ENCODE results near the gene SLC30A3. TPM values are rescaled to one million over a fixed set of nuclear protein-coding genes. Genes with fewer than 3 reads are reported as not detected.

SLC30A3 gene
- total RNA-seq, 1 experiment from 2014 or later: not detected

DNA sequence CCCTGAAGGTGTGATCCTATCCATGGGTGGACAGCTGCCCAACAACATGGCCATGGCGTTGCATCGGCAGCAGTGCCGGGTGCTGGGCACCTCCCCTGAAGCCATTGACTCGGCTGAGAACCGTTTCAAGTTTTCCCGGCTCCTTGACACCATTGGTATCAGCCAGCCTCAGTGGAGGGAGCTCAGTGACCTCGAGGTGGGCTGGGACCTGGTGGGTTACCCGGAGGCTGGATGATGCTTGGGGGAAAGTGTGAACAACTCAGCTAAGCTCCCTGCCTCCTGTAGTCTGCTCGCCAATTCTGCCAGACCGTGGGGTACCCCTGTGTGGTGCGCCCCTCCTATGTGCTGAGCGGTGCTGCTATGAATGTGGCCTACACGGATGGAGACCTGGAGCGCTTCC is 29.5 kb downstream of the SLC30A3 start:
- BruUV-seq (replicated peaks): no TSS peak
- no peak overlapping the region for H3K4me3 Mint-ChIP-seq (ENCODE audit: low read depth, unreplicated experiment)
- intact Hi-C loops (cut with micrococcal nuclease; ENCODE audit: unreplicated experiment): no loop called here
- peaks cover 62% of the 10 kb centered on the region for H3K36me3 Mint-ChIP-seq (ENCODE audit: insufficient read depth, unreplicated experiment)
- no peaks in the 10 kb centered on the region for H3K4me1 Mint-ChIP-seq (ENCODE audit: low read depth, unreplicated experiment)
- CTCF ChIA-PET: interaction anchor here (0.6 kb wide), 1 partner anchor 126 kb away, joined by 7 read pairs; no protein-coding TSS in a partner anchor
- DNase-seq: no peak
- no peaks in the 10 kb centered on the region for H3K27me3 Mint-ChIP-seq (ENCODE audit: unreplicated experiment)
- TF ChIP-seq, protein P1, sequence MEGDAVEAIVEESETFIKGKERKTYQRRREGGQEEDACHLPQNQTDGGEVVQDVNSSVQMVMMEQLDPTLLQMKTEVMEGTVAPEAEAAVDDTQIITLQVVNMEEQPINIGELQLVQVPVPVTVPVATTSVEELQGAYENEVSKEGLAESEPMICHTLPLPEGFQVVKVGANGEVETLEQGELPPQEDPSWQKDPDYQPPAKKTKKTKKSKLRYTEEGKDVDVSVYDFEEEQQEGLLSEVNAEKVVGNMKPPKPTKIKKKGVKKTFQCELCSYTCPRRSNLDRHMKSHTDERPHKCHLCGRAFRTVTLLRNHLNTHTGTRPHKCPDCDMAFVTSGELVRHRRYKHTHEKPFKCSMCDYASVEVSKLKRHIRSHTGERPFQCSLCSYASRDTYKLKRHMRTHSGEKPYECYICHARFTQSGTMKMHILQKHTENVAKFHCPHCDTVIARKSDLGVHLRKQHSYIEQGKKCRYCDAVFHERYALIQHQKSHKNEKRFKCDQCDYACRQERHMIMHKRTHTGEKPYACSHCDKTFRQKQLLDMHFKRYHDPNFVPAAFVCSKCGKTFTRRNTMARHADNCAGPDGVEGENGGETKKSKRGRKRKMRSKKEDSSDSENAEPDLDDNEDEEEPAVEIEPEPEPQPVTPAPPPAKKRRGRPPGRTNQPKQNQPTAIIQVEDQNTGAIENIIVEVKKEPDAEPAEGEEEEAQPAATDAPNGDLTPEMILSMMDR (IDR thresholded peaks at IDR 0.05; ENCODE audit: unreplicated experiment): no peak
- no peaks in the 10 kb centered on the region for H3K9me3 Mint-ChIP-seq (ENCODE audit: low read depth, unreplicated experiment)
- no peak overlapping the region for H3K27ac Mint-ChIP-seq (ENCODE audit: unreplicated experiment)

DNA sequence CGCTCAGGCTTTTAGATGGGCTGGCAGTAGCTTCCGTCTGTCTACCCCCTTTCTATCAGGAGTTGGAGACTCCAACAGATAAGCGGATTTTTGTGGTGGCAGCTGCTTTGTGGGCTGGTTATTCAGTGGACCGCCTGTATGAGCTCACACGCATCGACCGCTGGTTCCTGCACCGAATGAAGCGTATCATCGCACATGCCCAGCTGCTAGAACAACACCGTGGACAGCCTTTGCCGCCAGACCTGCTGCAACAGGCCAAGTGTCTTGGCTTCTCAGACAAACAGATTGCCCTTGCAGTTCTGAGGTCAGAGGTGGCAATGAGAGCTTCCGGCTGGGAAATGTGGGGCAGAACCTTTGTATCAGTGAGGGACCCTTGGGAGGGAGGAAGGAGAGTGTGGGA is 30.9 kb downstream of the SLC30A3 start:
- intact Hi-C loops (cut with micrococcal nuclease; ENCODE audit: unreplicated experiment): no loop called here
- BruUV-seq (replicated peaks): no TSS peak
- Mint-ChIP-seq H3K27ac (ENCODE audit: unreplicated experiment) (no peak overlapping the region), H3K27me3 (ENCODE audit: unreplicated experiment) (no peaks in the 10 kb centered on the region), H3K9me3 (ENCODE audit: low read depth, unreplicated experiment) (no peaks in the 10 kb centered on the region), H3K4me1 (ENCODE audit: low read depth, unreplicated experiment) (no peaks in the 10 kb centered on the region), H3K36me3 (ENCODE audit: insufficient read depth, unreplicated experiment) (peaks cover 60% of the 10 kb centered on the region), H3K4me3 (ENCODE audit: low read depth, unreplicated experiment) (no peak overlapping the region)
- DNase-seq: no peak
- TF ChIP-seq, protein P1 (IDR thresholded peaks at IDR 0.05; ENCODE audit: unreplicated experiment): no peak
- CTCF ChIA-PET: no interaction called here

DNA sequence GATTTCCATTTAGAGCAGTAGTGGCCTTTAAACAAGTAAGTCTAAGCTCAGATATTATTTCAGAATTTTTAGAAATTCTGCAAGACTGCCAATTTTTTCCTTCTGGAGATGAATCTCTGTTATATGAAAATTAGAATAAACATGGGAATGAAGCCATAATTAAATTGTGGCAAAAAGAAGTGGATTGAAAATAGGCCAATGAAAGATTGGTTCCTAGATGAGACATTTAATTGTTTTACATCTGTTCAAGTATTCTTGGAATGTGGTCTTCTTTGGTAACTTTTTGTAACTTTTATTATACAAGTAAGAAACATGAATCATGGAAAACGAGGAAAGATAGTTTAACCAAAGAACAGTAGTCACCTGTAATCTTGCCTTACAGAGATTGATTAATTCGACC is 35.3 kb downstream of the SLC30A3 start:
- intact Hi-C loops (cut with micrococcal nuclease; ENCODE audit: unreplicated experiment): no loop called here
- Mint-ChIP-seq H3K27me3 (ENCODE audit: unreplicated experiment) (no peaks in the 10 kb centered on the region), H3K4me3 (ENCODE audit: low read depth, unreplicated experiment) (no peak overlapping the region), H3K9me3 (ENCODE audit: low read depth, unreplicated experiment) (no peaks in the 10 kb centered on the region), H3K4me1 (ENCODE audit: low read depth, unreplicated experiment) (no peaks in the 10 kb centered on the region), H3K36me3 (ENCODE audit: insufficient read depth, unreplicated experiment) (peaks cover 45% of the 10 kb centered on the region), H3K27ac (ENCODE audit: unreplicated experiment) (no peak overlapping the region)
- TF ChIP-seq, protein P1 (IDR thresholded peaks at IDR 0.05; ENCODE audit: unreplicated experiment): no peak
- no peak for DNase-seq
- TSS peak; percentile 8 for BruUV-seq (replicated peaks)
- CTCF ChIA-PET: no interaction called here

DNA sequence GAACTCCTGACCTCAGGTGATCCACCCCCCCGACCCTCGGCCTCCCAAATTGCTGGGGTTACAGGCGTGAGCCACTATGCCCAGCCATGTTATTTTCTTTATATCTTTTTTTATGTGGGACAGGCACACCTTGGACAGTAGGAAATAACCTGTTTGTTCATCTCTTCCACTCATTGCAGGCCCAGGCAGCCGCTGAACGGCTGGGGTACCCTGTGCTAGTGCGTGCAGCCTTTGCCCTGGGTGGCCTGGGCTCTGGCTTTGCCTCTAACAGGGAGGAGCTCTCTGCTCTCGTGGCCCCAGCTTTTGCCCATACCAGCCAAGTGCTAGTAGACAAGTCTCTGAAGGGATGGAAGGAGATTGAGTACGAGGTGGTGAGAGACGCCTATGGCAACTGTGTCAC is 37.3 kb downstream of the SLC30A3 start:
- Mint-ChIP-seq H3K27ac (ENCODE audit: unreplicated experiment) (no peak overlapping the region), H3K27me3 (ENCODE audit: unreplicated experiment) (no peaks in the 10 kb centered on the region), H3K9me3 (ENCODE audit: low read depth, unreplicated experiment) (no peaks in the 10 kb centered on the region), H3K4me1 (ENCODE audit: low read depth, unreplicated experiment) (no peaks in the 10 kb centered on the region), H3K36me3 (ENCODE audit: insufficient read depth, unreplicated experiment) (peaks cover 33% of the 10 kb centered on the region), H3K4me3 (ENCODE audit: low read depth, unreplicated experiment) (no peak overlapping the region)
- intact Hi-C loops (cut with micrococcal nuclease; ENCODE audit: unreplicated experiment): no loop called here
- DNase-seq: no peak
- TF ChIP-seq, protein P1 (IDR thresholded peaks at IDR 0.05; ENCODE audit: unreplicated experiment): no peak
- CTCF ChIA-PET: no interaction called here
- no TSS peak for BruUV-seq (replicated peaks)
